ENCODE data around the gene CACNB4.

- no peak for TF ChIP-seq RFX5 (IDR thresholded peaks at IDR 0.05; ENCODE audit: low read depth, low read length)
- TF ChIP-seq MXI1 (IDR thresholded peaks at IDR 0.05; ENCODE audit: borderline replicate concordance, low read depth, low read length): no peak
- no peak for TF ChIP-seq CTCF (conservative IDR thresholded peaks at IDR 0.05; ENCODE audit: low read depth, low read length)
- TF ChIP-seq RCOR1 (IDR thresholded peaks at IDR 0.05; ENCODE audit: insufficient replicate concordance, low read length): no peak
- TF ChIP-seq SMC3 (IDR thresholded peaks at IDR 0.05; ENCODE audit: low read depth, low read length): no peak
- no peak for TF ChIP-seq RAD21 (IDR thresholded peaks at IDR 0.05; ENCODE audit: low read length)
- no peak for TF ChIP-seq POLR2A (IDR thresholded peaks at IDR 0.05; ENCODE audit: low read depth, low read length)
- no peak for TF ChIP-seq CEBPB (IDR thresholded peaks at IDR 0.05; ENCODE audit: low read depth, low read length)
- no peak for TF ChIP-seq BHLHE40 (IDR thresholded peaks at IDR 0.05; ENCODE audit: low read depth, low read length)
- no peak for TF ChIP-seq NFE2L2 (IDR thresholded peaks at IDR 0.05; ENCODE audit: low read depth, low read length)
- no peak for TF ChIP-seq USF2 (IDR thresholded peaks at IDR 0.05; ENCODE audit: low read depth, low read length)
- no peak for TF ChIP-seq MAZ (IDR thresholded peaks at IDR 0.05; ENCODE audit: borderline replicate concordance, low read depth, low read length)
Observed at GRCh38 chr2:151908204-151908882, 190.5 kb downstream of the CACNB4 start.
